Activated T-cell treated with anti-CD3 and anti-CD28 coated beads for 1 hour (primary cell): ENCODE results near the gene EFCAB6.

Source experiments
- DNase-seq: peaks from one replicate; pipeline ENCODE4 v3.0.0-alpha.2; 2020; ENCODE audit warnings: low read depth

EFCAB6 gene

DNA sequence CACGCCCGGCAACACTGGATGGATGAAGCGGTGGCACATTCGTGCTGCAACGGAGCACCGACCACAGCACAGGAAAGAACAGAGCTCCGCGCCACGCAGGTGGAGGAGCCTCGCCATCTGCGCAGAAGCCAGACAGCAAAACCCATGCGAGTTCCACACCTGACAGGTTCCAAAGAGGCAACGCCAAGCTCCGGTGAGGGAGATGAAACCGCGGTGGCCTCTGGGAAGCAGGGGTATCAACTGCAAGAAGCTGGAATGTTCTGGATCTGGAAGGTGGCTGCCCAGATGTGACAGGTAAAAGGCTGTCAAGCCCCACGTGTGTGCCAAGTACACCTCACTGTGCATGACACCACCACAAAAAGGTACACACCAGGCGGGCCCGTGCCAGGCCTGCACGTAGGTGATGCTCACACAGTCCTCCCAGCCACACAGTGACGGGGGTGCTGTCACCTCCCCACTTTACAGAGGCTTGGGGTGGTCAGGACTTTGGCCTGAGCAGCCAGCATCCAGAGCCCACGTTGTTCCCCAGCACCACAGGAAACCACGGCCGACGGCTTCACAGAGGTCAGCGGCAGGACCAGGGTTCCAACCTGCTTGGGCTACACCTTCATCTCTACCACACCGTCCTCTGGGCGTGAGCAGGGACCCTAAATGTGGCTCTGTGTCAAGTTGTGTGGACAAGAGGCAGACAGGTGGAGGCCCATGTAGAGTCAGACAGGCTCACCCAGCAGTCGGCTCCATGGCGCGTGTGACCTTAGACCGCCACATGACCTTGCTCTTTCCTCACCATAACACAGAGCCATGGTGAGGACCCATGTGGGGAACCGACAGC is 19.7 kb upstream of the EFCAB6 start:
- no peak for DNase-seq

DNA sequence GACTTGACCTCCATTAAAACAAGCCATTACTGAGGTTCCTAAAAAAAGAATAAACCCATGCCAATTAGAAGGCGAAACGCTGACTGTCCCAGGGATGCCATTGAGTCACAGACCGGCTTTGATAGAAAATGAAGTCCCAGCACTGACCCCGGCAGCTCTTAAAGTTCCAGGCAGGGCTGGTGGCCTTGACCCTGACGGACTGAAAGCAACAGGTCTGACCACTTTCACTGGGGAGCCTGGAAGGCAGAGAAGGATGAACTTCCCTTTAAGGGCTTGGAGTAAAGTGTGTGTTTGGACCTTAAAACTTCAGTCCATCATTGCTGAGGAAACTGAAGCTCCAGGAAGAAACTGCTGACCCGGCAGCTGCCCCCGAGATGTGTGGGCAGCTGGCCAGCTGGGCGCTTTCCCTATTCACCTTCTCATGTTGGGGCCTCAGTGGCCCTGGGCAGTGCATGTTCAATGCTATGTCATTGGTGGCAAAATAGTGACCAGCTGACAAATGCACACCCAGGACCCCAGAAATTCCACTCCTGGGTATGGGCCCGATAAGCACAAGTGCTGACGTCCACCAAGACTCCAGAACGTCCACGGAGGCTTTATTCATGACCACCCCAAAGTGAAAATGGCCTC is 18.9 kb upstream of the EFCAB6 start:
- DNase-seq = no peak

DNA sequence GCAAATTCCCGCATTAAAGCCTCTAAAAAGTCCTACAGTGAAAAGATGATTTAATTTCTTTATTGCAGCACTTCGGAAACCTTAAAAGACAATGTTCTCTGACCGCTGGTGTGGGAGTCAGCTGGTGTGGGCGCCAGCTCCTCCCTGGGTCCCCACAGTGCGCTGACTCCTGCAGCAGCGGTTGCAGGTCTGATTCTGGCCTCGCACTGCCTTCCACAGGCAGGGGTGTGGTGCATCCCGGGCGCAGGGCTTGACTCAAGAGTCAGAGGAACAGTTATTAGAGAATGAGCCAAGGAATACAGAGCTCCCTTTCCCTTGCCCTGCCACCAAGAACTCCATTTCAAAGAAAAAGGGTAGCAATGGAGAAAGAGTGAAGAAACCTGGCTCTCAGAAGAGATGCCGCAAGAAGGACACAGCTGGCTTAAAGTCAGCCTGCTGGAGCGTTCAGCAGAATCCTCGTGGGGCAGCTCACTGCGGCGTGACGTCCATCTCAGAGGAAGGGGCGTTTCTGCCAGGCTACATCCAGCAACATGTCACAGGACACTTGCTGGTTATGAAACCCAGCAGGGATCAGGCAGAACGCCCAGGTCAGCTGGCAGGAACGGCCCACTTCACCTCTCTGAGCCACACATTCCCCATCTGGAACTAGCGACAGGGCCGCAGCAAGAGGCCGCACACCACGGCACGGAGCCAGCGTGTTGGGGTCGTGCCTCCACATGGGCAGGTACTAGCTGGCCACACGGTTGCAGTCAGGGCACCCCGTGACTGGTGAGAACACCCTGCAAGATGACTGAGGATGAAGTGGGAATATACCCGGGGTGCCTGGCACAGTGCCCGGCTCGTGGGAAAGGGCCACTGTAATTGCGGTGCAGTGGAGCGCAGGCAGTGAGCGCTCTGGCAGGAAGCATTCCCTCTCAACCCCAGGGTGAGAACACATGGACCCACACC is 18.1 kb upstream of the EFCAB6 start:
- no peak for DNase-seq

DNA sequence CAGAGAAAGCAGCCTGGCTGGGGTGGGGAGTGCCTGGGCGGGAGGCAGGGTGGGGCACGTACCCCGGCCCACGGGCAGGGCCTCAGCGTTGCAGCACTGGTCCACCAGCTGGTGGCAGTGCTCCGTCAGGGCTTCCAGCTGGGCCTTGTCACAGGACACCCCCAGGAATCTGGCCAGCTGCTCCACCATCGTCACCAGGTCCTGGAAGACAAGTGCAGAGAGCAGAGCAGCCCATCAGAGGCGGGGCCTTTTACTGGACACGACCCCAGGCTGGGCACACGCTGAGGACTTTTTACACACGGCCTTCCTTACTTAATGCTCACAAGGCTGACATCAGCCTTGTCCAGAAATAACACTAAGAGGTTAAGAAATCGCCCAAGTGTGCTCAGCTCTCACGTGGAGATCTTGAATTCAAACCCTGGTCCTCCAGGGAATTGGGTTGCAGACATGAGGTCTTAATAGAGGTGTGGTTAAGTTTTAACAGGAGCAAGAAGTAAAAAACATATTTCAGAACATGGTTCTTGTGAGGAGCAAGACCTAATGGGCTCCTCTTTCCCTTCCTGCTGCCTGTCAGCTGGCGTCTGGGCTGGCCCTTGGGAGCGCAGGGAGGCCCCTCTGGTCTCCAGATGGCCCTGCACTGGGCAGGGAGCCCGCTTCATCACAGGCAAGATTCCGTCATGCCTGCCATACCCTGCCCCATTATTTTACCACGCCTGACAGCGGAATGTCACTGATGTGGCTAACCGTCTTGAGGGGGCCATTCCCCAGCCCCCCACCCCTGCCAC is 17.1 kb upstream of the EFCAB6 start:
- no peak for DNase-seq

DNA sequence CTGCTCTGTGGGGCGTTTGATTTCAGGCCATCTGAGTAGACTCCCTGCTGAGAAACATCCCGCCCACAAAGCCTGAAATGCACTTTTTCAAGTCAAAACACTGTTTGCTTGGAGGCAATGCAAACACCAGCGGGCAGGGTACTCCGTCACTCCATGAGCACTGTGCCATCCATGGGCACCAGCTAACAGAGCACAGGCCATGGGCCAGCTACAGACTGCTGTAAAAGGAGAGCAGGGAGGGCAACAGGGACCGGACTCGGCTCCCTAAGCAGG is 16.6 kb upstream of the EFCAB6 start:
- DNase-seq = no peak

DNA sequence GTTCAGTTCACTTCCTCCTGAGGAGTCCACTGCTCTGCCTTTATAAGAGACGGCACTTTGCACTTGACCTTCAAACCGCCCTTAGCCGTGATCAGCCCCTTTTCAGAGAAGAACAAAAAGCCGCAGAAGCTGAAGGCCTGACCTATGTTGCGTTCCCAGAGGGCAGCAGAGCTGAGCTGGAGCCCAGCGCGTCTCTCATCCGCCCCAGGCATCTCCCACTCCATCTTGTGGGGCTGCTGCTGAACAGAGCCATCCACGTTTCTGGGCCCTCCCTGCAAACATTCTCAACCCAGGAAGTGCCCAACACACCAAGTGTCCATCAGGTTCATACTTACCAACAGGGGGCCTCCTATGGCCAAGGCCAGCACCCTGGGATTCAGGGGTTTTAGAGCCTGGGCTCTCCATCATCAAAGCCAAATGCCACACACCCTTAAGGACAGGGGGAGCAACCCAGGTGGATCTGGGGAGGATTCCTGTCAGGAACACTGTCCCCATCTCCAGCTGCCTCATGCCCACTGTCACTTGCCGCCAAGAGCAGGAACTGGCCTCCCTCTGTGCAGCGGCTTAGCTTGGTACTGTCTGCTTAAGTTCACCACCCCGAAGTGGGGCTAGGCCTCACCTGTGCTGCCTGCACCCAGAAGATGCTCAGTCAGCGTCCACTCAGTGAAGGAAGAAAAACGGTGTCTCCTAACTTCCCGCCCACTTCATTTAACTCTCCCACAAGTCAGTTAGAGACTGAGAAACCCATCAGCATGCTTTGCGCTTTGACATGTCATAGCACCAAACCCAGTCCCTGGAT is 16.0 kb upstream of the EFCAB6 start:
- no peak for DNase-seq

DNA sequence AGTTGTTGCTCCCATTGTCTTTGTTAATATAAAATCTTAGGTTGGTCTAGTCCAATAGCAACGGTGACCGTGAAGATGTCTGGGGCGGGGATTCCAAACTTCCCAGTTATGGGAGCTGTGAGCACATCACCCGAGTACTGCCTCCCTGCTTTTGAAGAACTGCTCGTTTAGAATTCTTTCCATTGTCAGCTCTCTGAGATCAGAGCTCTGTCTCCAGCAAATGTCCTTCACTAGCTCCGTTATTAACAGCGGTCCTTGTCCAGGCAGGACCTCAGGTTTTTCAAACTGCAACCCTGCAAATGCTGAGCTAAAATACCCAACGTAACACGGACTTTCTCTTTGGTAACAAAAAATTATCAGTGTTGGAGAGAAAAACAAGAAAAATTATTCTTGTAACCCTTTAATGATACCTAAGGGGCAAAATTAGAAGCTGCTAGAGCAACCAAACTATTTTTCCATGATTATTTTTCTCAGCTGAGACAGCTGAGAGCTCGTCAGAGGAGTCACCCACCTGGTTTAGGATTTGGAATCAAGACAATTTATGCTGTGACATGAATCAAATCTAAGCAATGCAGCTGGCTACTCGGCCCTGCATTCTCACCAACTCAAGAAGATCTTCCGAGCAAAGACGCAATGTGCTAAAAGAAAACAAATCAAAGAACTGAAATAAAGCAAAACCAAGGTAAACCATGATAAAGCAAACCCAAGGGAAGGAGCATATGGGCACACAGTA is 15.1 kb upstream of the EFCAB6 start:
- no peak for DNase-seq

DNA sequence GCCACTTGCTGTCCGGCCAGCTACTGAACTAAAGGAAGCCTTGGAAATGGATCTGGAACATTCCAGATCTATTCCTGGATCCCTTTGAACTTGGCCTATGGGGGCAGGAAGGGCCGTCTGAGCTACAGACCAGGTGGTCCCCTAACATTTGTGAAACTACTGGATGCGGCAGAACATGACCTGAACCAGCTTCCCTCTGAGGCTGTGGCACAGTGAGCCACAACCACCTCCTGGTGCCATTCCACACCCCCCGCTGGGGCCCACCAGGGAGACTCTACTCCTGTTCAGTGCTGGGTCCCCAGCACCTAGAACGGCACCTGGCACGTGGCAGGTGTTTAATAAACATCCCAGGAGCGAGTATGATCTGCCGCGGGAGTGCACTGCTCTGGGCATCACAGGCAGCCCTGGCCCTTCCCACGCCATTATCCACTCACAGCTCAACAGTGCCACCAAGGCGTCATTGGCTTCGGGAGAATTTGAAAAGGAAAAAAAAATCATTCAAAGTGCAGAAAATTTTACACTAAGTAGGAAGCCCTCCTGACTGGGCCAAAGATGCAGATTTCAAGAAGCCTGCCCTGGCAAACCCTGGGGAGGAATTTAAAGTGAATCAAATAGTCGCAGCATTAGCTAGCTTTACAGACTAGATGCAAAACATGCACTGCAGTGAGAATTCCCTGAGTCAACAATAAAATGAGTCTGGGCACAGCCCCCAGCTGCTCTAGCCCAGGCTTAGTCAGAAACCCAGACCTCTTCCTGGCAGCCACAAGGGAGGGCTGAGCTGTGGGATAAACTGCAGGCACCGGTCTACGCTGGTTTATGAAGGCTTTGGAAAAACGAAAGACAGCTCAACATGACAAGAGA is 14.3 kb upstream of the EFCAB6 start:
- no peak for DNase-seq

DNA sequence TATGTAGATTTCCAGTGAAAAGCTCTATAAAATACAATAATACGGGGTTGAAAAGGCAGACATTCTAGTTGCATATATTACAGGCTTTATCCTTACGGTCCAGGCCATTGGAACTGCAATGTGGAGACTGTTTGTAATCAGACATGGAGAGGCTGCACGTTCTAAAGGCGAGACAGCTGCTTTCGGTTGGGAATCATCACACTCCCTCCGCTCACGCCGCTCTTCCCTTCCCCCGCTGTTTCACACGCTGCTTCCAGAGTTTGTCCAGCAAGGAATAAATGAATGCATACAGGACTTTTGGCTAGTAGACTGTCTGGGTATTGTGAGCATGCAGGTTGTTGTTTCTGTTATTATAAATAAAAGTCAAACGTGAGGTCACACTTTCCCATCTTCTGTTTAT is 13.5 kb upstream of the EFCAB6 start:
- DNase-seq = no peak

DNA sequence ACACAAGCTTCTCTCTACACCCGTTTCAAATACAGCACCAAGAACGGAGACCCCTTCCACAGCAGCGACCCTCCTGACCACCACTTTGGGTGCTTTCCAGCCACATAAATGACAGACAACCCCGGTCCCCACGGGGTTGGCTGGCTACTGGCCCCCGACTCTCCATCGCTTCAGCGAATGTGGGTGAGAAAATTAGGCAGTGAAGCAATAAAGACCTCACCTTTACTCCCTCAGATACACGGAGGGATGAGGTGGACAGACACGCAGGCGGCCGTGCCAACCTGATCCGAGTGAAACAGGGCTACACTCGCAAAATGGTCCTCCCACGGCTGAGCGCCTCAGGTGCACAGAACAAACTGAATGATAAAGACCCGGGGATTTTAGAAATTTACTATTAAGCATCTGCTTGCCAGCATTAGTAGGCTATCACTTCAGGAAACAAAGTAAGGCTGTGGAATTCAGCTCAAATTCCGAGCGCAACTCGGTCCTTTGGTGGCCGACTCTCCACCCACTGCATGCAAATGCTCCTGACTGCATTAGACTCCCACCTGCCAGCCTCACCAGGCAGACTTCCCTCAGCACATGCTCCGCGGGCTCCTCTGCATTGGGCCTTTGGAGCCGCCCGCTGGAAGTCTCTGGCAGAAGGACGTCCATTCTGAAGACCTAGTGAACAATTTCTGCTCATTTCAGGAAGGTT is 12.8 kb upstream of the EFCAB6 start:
- no peak for DNase-seq

DNA sequence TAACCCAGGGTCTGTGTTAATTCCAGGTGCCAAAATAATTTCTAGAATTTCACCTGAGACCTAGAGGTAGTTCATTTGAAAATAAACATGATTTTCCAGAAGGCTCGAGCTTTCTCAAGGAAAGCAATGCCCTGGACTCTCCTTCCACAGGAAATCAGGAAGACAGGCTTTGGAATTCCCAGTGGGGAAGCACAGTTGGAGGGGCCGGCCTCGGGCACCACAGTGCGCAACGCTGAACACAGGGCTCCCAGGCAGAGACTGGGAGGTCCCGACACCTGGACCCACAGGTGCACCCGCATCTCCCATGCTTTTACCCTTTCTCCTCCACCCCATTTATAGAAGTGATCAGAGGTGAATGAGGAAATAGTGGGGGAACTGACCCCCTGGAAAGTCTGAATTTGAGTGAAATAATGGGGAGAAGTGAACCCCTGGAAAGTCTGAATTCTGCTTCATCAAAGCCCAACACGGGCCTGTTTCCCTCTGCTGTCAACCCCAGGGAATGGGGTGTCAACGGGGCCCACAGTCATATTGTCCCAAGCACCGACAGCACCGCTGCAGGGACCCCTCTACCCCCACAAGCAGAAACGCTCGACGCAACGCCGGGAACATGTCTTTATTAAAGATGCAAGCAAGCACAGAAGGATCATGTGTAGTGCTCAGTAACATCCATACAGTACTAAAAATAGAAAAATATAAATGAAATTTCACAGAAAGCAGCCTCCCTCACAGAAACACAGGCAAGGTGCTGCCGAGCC is 12.0 kb upstream of the EFCAB6 start:
- no peak for DNase-seq

DNA sequence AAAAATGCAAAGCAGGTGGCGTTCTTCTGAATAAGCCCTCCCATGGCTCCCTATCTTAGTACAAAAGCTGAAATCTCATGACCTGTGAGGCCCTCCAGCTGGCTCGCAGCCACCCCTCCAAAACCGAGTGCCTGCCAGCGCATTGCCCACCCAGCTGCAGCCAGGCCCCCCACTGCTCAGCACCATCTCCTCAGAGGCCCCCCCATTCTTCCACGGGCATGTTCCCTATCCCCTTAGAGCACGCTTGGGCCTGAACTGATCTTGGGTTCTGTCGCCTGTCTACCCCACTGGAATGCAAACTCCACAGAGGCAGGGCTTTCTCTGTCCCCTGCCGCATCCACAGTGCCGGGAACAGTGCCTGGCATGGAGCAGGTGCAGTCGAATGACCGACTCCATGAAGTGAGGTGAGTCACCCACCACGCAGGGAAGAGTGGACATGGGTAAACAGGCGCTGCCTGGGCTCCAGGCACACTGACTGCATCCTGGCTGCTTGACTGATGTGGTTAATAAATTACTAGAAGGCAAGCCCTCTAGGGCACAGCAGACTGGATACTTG is 11.3 kb upstream of the EFCAB6 start:
- no peak for DNase-seq

DNA sequence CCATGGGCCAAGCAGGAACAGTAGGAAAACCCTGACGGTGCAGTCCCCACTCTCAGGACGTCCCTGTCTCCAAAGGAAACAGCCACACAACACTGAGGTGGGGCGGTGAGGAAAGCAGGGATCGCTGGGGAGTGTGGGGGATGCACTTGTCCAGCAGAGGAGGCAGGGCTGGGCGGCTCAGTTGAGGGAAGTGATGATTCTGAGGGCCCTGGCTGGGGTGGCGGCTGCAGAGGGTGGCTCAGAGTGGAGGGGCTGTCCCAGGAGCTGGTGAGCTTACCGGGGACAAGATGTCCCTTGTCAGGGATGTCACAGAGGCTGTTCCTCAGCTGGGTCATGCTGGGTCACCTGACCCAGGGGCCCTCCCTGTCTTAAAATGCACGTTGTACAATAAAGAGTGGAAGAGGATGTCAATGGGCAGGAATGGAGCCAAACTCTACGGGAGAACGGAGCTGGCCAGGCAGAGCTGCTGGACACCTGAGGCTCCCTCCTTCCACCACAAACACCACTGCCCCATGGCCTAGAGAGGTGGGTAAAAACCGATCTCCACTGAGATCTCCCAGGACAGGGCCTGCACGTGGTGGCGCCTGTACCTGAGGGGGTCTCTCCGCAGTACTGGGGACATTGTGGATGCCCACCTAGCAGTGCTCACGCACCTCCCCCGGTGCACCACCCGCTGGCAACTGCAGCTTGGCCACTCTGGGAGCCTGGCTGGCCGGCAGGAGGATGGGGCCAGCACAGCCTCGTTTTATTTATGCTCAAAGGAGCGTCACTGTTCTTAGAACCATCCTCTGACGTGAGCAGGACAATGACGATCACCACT is 9.7 kb upstream of the EFCAB6 start:
- DNase-seq = no peak

DNA sequence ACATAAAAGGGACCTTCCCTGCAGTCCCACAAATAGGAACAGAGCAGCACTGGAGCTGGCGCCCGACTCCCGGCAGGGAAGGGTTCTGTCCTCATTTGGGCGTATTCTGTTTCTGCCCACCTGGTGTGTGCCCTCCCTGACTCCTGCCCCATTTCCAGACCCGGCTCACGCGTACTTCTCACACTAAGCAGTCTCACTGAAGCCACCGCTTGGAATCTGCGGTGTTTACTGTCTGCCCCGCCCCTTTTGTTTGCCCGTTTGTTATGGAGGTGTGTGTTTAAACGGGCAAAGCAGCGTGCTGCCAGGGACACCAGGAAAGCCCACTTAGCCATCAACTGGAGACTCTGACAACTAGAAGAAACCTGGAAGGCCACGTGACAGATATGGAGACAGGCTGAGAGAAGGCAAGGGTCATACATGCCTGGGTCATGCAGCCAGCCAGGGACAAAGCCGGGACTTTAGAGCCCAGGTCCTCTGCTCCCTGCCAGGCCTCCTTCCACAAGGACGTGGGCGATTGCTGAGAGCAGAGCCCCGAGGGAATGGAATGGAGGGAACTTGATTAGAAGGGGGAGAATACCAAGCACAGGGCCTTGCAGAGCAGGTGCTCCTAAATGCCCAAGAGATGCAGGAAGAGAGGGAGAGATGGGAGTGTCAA is 8.7 kb upstream of the EFCAB6 start:
- no peak for DNase-seq

DNA sequence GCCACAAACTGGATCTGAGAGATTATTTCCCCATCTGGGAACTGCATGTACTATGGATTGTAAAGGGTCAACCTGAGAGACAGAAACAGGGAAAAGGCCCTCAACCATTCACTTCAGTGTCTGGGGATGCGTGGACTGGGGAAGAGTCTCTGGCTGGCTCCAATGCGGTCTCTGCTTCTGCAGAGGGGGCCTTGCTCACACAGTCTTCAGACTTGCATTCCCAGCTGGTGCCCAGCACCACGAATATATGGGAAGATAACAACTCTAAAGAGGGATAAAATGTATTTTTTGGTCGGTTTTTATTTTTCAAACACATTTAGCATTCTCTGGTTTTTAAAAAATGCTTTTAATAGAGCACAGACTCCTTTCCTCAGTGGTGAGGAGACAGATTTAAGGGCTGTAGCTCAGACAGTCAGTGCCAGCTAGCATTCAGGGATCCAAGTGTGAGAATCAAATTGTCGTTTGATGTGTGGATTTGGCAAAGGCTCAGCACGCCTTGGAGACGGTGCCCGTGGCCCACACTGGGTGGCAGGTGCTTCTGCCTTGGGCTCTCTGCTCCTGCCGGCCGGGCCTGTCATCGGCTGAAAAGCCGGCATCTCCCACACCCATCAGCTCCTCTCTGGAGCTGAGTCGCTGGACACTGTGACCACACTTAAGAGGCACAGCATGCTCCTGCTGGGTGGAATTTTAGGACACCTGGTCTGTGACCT is 8.0 kb upstream of the EFCAB6 start:
- DNase-seq = no peak

DNA sequence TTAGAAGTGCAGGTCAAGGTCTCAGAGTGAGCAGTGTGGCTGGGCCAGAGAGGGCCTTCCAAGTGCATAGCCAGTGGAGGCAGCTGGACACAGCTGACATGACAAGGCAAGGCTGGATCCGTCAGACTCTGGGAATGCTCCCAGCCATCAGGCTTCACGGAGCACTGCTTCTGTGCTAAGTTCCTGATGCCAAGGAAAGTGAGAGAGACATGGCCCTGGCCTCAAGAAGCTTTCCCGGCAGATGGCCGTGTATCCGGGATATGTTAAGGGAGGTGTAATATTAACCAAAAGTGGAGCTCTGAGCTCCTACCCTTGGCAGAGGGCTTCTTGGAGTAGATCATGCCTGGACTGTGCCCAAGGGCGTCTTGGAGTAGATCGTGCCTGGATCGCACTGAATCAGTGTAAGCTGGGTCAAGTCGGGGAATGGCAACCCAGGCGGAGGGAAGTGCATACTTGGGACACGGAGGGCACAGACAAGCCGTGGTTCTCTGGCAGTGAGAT is 7.4 kb upstream of the EFCAB6 start:
- no peak for DNase-seq
